Suppressor macrophage (primary cell): ENCODE measurements around the gene SULT1E1.

Experiments
- DNase-seq, 4 experiments: peaks; one replicate each; pipeline ENCODE4 v3.0.0-alpha.2; 2020 to 2022
- total RNA-seq, 17 experiments: gene quantifications; one replicate each; lab custom pipeline; 2026; ENCODE audit warnings: mixed read lengths in 6 of 17, inconsistent platforms in 3 of 17; lab: John Stamatoyannopoulos, UW

Gene SULT1E1
- total RNA-seq: 0 to 0.77 (median 0) reads per million in 17 experiments

DNA sequence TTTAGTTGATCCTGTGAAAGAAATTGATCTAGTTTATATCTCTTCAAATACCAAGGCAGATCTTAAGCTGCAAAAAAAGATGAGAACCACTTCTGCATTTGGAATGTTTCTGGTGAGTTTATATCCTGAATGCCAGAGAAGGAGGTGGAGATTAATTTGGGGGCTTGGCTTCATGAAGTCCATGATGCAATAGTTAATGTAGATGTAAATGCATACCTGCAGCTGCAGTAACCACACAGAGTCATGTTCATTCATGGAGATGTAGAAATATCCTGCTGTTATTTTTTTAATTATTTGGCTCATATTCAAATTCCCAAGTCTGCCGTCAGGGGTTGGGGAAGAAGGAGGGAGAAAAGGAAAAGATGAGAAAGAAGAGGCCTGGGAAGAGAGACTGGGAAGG lies at the start of gene SULT1E1:
TSS of gene SULT1E1 (minus strand) at position 94 of the 400 bp plus-strand sequence. CDS start 2,501 bp downstream, outside the sequence.
- no peak for DNase-seq

DNA sequence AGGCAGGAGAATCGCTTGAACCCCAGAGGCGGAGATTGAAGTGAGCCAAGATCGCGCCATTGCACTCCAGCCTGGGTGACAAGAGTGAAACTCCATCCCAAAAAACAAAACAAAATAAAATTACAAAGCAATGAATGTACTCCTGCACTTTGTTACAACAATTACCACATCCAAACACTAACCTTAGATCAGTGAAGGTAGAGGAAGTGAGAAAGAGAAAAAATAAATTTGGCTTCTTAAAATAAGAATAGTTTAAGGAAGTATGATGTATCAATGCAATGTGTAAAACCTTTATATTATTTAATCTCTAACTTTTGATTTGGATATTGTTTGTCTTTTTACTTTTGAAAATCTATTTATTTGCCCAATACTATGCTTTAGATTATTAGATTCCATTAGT lies 49.2 kb upstream of the SULT1E1 start:
- DNase-seq: no peak

DNA sequence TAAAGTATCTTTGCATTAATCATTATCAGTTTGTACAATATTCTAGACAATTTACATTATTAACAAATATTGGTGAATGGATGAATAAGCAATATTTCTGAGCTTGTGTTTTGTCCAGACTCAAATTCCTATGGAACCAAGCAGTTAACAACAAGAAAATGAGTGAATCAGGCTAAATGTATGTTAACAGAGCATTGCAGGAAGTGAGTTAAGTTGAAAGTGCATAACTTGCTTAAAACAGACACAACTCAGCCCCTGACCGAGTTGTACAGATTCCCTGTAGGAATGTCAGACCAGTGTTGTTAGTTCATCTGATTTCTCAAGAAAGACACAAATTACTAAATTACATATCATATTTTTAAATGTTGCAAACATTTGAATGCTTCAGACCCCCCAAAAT lies 47.2 kb upstream of the SULT1E1 start:
- DNase-seq: no peak

DNA sequence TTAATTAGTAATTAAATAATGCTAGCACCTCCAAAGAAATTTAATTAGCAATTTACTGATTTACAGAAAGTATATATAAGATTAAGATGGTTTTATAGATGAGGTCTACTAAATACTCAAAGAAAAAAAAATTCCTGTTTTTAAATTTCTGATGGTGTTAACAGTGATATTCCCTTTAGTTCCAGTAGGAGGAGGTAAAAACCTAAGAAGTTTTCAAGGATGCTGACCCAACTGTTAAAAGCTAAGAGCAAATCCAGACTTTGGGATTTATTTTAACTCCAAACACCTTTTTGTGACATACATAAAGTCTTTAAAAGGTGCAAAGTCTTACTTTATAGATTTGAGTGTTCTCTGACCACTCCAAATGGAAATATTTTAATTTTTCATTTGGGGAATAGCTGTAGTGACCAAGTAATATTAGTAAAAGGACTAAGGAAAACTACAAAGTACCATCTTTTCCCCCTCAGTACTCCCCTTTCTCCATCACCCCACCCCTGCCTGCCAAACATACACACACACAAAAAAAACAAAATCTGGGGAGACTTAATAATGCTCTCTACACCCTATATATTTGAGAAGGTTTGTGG lies 36.7 kb upstream of the SULT1E1 start:
- peak in 1 of 4 experiments; percentile 5 for DNase-seq

GRCh38 chr4:69894721-69895120 lies 34.8 kb upstream of the SULT1E1 start:
- no peak for DNase-seq

DNA sequence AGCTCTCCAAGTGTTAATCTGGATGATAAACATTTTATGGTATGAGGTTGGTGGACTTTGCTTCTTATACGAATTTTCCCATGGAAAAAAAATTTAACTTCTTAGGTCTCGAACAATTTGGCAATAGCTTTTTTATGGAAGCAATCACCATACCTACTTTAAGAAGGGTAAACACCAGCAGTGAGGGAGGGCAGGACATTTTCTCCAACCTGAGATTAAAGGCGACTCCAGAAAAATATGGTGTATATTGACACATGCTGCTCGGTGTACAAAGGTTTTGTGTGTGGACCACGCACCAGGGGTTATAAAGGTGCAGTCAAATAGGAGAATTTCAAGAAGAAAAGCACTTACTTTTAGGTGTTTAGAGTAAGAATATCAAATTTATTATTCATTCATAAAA lies 34.2 kb upstream of the SULT1E1 start:
- DNase-seq: no peak

DNA sequence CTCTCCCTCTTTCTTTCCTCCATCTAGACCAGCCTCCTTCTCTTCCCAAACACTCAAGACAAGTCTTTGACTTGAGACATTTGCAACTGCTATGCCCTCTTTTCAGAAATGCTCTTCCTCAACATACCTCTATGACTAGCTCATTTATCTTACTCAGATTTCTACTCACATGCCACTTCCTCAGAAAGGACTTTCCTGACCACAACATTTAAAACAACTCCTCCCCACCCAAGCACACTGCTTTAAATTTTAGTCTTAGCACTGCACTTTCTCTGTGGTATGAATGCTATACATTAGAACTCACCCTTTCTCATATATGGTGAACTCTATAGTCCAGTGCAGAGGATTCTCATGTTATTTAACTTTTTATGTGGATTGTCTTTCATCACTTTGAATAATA lies 28.4 kb upstream of the SULT1E1 start:
- peak in 2 of 4 experiments; percentile 2 to 10 for DNase-seq

DNA sequence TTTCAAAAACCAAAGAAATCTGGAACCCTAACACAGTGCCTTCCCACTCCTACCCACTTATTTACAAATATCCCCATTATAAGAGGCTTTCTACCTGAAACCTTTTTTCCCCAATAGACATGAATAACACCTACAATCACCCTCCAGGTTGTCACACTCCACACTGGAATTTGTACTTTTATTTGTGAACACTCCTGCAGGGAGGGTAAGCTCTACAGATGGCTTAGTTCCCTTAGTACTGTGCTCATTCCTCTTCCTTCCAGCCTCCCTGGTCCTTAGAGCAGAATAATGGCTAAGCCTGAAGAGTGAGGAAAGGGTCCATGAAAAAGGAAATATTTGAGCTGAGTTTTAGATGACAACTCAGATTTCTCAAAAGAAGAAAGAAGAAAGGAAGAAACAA lies 22.2 kb upstream of the SULT1E1 start:
- no peak for DNase-seq

DNA sequence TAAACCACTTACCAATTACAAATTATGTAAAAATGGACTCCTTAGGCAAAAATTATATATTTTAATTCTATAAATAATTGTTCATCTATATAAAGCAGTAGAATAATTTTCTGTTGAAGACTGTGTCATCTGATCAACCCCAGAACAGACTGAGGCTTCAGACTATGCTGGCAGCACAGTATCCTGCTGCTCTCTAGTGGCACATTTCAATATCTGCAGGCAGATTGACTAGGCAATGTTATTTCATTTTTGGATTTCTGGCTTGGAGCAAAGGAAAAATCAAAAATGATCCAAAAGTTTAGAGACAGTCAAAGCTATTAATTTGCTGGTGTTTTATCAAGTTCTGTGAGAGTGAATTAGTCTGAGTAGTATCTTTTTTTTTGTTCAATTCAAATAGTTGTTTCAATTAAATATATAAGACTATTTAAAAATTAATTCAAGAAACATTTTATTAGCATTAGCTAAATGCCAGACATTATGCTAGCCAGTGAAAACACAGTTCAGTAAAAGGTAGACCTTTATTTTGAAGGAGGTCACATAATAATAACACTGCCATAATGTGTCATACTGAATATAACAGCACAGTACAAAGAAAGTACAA lies 21.3 kb upstream of the SULT1E1 start:
- DNase-seq: peak; percentile 36 to 78 (median 67)

DNA sequence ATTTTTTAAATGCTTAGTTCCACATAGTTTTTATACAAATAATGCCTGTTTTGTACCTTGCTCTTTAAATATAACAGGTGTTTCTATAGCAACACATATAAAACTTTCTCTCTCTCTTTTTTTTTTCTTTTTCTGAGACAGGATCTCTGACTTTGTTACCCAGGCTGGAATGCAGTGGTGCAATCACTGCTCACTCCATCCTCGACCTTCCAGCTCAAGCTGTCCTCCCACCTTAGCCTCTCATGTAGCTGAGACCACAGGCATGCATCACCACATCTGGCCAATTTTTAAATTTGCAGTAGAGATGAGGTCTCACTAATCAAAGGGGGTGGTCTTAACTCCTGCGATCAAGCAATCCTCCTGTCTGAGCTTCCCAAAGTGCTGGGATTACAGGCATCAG lies 18.3 kb upstream of the SULT1E1 start:
- DNase-seq: no peak

DNA sequence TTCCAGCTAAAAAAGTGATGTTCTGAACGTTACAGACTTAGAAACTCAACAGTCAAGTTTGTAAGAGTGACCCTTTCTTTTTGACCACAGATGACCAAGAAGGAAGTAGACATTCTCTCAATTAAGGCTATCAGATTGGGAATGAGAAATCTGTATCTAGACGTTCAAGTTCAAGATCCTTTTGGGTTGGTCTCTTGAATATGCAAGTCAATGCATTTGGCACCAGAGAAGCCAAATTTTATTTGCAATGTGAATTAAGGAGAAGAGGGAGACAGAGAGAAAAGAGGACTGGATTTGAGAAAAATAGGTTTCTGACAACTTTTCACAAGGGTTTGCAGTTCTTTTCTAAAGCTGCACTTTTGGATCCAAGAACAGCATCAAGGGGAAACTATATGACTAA lies 17.5 kb upstream of the SULT1E1 start:
- DNase-seq: no peak

GRCh38 chr4:69876071-69876470 lies 16.1 kb upstream of the SULT1E1 start:
- no peak for DNase-seq

DNA sequence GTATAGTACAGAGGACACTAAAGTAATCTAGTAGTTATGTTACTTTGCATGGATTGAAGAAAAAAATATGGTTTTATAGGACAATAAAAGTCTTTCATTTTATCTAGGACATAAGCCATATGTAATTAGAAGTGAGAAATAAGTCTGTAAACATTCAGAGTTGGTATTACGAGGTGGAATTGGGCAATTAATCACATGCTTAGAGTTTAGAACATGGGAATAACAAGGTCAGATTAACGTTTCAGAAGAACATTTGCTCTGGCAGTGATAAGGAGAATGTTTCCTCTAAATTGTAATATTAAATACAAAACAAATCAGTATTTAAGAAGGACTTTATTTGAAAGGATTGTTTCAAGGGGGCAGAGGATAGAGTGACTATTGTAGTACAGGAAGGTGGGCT lies 15.6 kb upstream of the SULT1E1 start:
- DNase-seq: no peak

DNA sequence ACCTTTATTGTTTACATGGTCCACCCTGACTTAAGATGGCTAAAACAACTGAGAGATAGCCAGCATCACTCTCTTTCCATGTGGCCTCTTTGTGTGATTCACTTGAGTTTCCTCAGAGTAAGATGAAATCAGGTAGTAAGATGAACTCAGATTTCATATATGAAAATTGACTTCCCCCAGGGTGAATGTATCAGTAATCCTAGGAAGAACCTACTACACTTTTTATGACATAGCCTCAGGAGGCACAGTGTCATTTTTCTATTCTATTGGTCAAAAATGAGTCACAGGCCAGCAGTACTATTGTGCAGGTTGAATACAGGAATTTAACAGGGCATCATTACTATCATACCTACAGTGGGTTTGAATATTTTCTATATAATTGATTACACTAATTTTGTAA lies 14.6 kb upstream of the SULT1E1 start:
- DNase-seq: no peak

DNA sequence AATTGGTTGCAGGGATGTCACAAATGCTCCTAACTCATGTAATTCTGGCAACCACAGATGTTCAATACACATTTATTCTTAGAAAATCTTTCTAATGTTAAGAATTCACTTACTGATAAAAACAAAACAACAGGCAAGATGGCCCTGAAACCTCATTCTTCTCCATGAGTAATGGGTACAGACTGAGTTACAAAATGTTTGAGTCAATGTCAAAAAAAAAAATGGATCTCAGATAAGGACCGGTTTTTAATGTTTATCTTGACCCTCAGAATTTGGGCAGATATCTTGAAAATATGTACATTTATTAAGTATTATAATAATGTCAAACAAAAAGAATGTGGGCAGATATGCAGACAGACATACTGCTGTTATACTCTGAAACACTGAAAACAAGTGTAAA lies 1.8 kb upstream of the SULT1E1 start:
- no peak for DNase-seq

GRCh38 chr4:69860521-69861298 lies 765 bp upstream of the SULT1E1 start:
- no peak for DNase-seq

- DNase-seq: no peak
Observed at GRCh38 chr4:69859140-69859685, 732 bp downstream of the SULT1E1 start.

DNA sequence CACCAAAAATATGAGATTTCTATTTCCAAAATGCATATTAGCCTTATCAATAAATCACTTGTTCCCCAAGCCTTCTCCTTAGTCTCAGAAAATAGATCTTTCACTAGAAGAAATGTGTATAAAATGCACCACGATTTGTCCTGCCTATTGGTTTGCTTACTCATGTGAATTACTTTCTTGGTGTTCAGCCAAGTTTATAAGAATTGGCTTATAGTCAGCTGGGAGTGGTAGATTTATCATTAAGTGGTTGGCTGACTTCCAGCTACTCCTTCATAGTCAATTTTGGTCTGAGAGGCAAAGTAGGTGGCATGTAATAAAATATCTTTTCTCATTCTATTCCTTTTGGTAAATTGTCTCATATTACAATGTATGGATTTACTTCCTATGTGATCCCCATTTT lies 1.3 kb downstream of the SULT1E1 start:
- DNase-seq: no peak

- no peak for DNase-seq
Observed at GRCh38 chr4:69855822-69856221, 4.1 kb downstream of the SULT1E1 start.

DNA sequence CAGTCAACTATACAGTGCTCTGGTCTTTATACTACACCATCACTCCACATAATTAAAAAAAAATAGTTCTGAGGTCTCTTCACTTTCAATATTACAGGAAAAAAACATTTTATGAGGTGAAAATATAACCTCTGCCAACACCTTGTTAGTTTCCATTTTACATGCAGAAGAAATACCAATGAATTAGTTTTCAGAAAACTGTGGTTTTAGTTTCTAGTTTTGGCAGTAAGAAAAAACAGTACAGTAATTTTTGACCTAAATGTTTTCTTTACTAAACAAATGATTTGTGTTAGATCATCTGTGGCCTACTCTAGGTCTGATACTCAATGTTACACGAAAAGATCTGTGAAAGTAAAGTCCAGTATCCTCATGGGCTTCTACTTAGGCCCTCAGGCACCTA lies 10.0 kb downstream of the SULT1E1 start:
- no peak for DNase-seq

GRCh38 chr4:69849297-69849696 lies 10.6 kb downstream of the SULT1E1 start:
- DNase-seq: no peak

GRCh38 chr4:69848028-69848427 lies 11.9 kb downstream of the SULT1E1 start:
- DNase-seq: no peak

DNA sequence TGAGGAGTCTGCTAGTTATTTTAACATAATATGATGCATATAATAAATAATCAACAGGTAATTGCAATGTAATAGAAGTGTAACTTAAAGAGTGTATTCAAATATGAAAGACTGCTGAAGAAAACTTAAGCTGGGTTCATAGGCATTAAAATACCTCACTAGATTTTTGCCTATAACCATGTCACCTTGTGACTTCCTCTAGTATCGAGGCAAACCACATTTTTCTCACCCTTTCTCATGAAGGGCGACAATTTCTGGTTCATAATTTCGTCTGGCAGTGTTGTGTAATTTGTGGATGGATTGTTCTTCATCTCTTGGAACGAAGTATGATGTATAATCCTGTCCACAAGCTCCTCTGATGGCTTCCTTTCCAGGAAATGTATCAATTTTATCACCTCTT lies 16.0 kb downstream of the SULT1E1 start:
- no peak for DNase-seq

GRCh38 chr4:69843301-69843700 lies 16.6 kb downstream of the SULT1E1 start:
- DNase-seq: no peak
